Suprapubic skin (tissue), 4 donors: ENCODE data around the gene EPHA1.

Experiments
- CTCF ChIP-seq, 2 donors: fragments of 200-600 bp in 1 of 2; fragments of 450-650 bp in 1 of 2; sonication (generic) in 1 of 2; IDR thresholded peaks; one replicate each; pipeline ENCODE4 v1.5.1; 2016 to 2019; ENCODE audit warnings: antibody characterized with exemption in 2 of 2, mild to moderate bottlenecking in 1 of 2, moderate library complexity in 1 of 2
- EP300 ChIP-seq: sonication (generic); formaldehyde crosslinking; IDR thresholded peaks from one replicate; pipeline ENCODE4 v1.6.1; 2017; ENCODE audit warnings: antibody characterized with exemption
- POLR2A ChIP-seq, 2 donors: fragments of 450-650 bp; IDR thresholded peaks; one replicate each; pipeline ENCODE4 v1.6.1; 2017; ENCODE audit warnings: antibody characterized with exemption in 2 of 2, mild to moderate bottlenecking in 2 of 2, moderate library complexity in 2 of 2
- POLR2AphosphoS5 ChIP-seq, 3 donors: sonication (generic); formaldehyde crosslinking; IDR thresholded peaks; one replicate each; pipeline ENCODE4 v1.6.1; 2017; ENCODE audit warnings: antibody characterized with exemption in 3 of 3

DNA sequence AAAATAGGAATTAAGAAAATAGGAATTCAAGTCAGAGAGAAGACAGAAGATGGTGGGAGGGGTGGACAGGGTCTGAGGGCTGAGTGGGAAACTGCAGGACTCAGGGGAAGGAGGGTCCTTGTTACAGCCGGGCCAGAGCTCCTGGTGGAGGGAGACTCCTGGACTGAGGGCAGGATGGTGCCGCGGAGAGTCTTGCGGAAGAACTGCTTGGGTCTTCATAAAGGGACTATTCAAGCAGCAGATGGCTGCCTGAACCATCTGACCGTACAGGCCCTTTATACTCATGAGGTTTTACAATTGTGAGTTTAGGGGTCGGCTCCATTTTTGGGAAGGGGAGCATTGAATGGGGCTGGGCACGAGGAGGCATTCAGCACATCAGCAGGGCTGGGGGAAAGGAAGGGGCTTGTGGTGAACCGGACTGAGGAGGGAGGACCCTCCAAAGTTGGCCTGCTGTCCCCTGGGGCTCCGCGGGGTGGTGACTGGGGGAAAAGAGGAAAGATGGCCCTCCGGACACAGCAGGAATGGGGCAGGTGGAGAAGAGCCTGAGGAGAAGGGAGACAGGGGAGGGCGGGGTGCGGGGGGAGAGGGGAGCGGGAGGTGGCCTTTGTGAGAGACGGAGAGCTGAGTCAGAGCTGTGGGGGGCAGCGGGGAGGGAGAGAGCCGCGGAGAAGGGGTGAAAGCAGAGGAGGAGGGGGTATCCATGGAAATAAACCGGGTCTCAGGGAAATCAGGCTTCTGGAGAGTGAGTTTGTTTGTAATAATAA lies 47.7 kb downstream of the EPHA1 start:
- TF ChIP-seq CTCF (IDR thresholded peaks at IDR 0.05): no peak
- no peak for TF ChIP-seq POLR2A (IDR thresholded peaks at IDR 0.05)
- no peak for TF ChIP-seq POLR2AphosphoS5 (IDR thresholded peaks at IDR 0.05)
- no peak for TF ChIP-seq EP300
